Epithelial cell of proximal tubule (primary cell): ENCODE measurements around the gene PTPN22. TPM values are rescaled to one million over a fixed set of nuclear protein-coding genes. Genes with fewer than 3 reads are reported as not detected.
A peak's percentile ranks its signal among the peaks of the same experiment; 100 is the strongest.

Source experiments
- DNase-seq: peaks from one replicate; pipeline ENCODE4 v3.0.0-alpha.2; 2011; ENCODE audit warnings: low read depth
- H3K4me3 ChIP-seq: 2 replicates; pipeline ENCODE4 v1.5.1; 2011; ENCODE audit warnings: low read depth, mild to moderate bottlenecking, low read length
- CTCF ChIP-seq: conservative IDR thresholded peaks from 2 replicates; pipeline ENCODE4 v1.5.1; 2012; ENCODE audit warnings: low read depth, mild to moderate bottlenecking, low read length
- total RNA-seq: library from RNA; depleted of rRNA; stranded (reverse); fragments of >200 nt; gene quantifications from 2 replicates; pipeline ENCODE4 v1.2.3, GENCODE V29; 2015

PTPN22 gene
- total RNA-seq, 1 donor from 2014 or later = not detected

- no peak overlapping the region for H3K4me3 ChIP-seq
- DNase-seq = no peak
- no peak for TF ChIP-seq CTCF
These were observed 69.0 kb downstream of the PTPN22 start for GRCh38 chr1:113802367-113803007.

GRCh38 chr1:113800487-113800886, 71.0 kb downstream of the PTPN22 start:
- TF ChIP-seq CTCF = no peak
- H3K4me3 ChIP-seq = no peak overlapping the region
- DNase-seq = no peak

GRCh38 chr1:113797472-113797871, 74.0 kb downstream of the PTPN22 start:
- H3K4me3 ChIP-seq = no peak overlapping the region
- TF ChIP-seq CTCF = no peak
- DNase-seq = no peak

- no peak for TF ChIP-seq CTCF
- peak; percentile 90 for DNase-seq
These were observed 77.4 kb downstream of the PTPN22 start for GRCh38 chr1:113793878-113794834.

GRCh38 chr1:113792986-113793385, 78.5 kb downstream of the PTPN22 start:
- no peak for DNase-seq
- no peak overlapping the region for H3K4me3 ChIP-seq
- no peak for TF ChIP-seq CTCF

More at GRCh38 chr1:113793878-113794834, 77.4 kb downstream of the PTPN22 start:
- no peak overlapping the region for H3K4me3 ChIP-seq

GRCh38 chr1:113792471-113792870, 79.0 kb downstream of the PTPN22 start:
- no peak for DNase-seq
- no peak for TF ChIP-seq CTCF
- H3K4me3 ChIP-seq = no peak overlapping the region
